NT2/D1 (cell line): Measurements from ENCODE around the gene CELF4.

Experiments used
- DNase-seq: peaks from one replicate; pipeline ENCODE4 v3.0.0-alpha.2; 2011; ENCODE audit warnings: low read depth, low spot score
- H3K27me3 ChIP-seq: 2 replicates; pipeline ENCODE4 v1.6.0; 2011; ENCODE audit warnings: mild to moderate bottlenecking; ENCODE audit not compliant: insufficient read length, insufficient read depth
- H3K36me3 ChIP-seq: 2 replicates; pipeline ENCODE4 v1.6.1; 2011; ENCODE audit warnings: mild to moderate bottlenecking, low read length, mixed read lengths; ENCODE audit not compliant: insufficient read depth, insufficient read length
- H3K4me1 ChIP-seq: 2 replicates; pipeline ENCODE4 v1.5.1; 2011; ENCODE audit not compliant: insufficient read depth, insufficient read length
- H3K4me3 ChIP-seq: 2 replicates; pipeline ENCODE4 v1.5.1; 2011; ENCODE audit warnings: low read depth; ENCODE audit not compliant: insufficient read length
- H3K9ac ChIP-seq: 2 replicates; pipeline ENCODE4 v1.6.0; 2011; ENCODE audit warnings: low read depth; ENCODE audit not compliant: insufficient read length
- H3K9me3 ChIP-seq: 2 replicates; pipeline ENCODE4 v1.5.1; 2011; ENCODE audit warnings: mild to moderate bottlenecking, low read length; ENCODE audit not compliant: insufficient read depth
- SUZ12 ChIP-seq: IDR thresholded peaks from 2 replicates; pipeline ENCODE4 v1.6.1; 2011; ENCODE audit not compliant: insufficient read length, insufficient read depth; ENCODE audit errors: extremely low read depth
- YY1 ChIP-seq: IDR thresholded peaks from 2 replicates; pipeline ENCODE4 v1.6.1; 2011; ENCODE audit not compliant: insufficient read length, insufficient read depth
- ZNF274 ChIP-seq: IDR thresholded peaks from 2 replicates; pipeline ENCODE4 v1.6.1; 2011; ENCODE audit warnings: mild to moderate bottlenecking, low read depth, low read length

Gene CELF4

GRCh38 chr18:37551846-37552245, 13.8 kb downstream of the CELF4 start:
- TF ChIP-seq YY1 (no peak), SUZ12 (no peak), ZNF274 (no peak)
- Histone ChIP-seq H3K9me3 (no peaks in the 10 kb centered on the region), H3K4me1 (peaks cover 10% of the 10 kb centered on the region), H3K27me3 (peaks cover 36% of the 10 kb centered on the region), H3K4me3 (no peak overlapping the region), H3K36me3 (no peaks in the 10 kb centered on the region), H3K9ac (no peak overlapping the region)
- no peak for DNase-seq

GRCh38 chr18:37551249-37551648, 14.3 kb downstream of the CELF4 start:
- H3K9ac ChIP-seq: no peak overlapping the region
- H3K4me1 ChIP-seq: peaks cover 10% of the 10 kb centered on the region
- peaks cover 30% of the 10 kb centered on the region for H3K27me3 ChIP-seq
- H3K4me3 ChIP-seq: no peak overlapping the region
- TF ChIP-seq ZNF274 (no peak), SUZ12 (no peak), YY1 (no peak)
- no peaks in the 10 kb centered on the region for H3K36me3 ChIP-seq
- no peaks in the 10 kb centered on the region for H3K9me3 ChIP-seq
- DNase-seq: no peak

GRCh38 chr18:37550118-37550875, 15.3 kb downstream of the CELF4 start:
- no peak for TF ChIP-seq SUZ12
- TF ChIP-seq YY1: no peak
- no peak for TF ChIP-seq ZNF274
- Histone ChIP-seq H3K9ac (no peak overlapping the region), H3K36me3 (no peaks in the 10 kb centered on the region), H3K27me3 (peaks cover 21% of the 10 kb centered on the region), H3K9me3 (no peaks in the 10 kb centered on the region), H3K4me1 (peaks cover 10% of the 10 kb centered on the region), H3K4me3 (no peak overlapping the region)
- no peak for DNase-seq

- no peaks in the 10 kb centered on the region for H3K36me3 ChIP-seq
- H3K9ac ChIP-seq: no peak overlapping the region
- no peak overlapping the region for H3K4me3 ChIP-seq
- H3K27me3 ChIP-seq: peaks cover 15% of the 10 kb centered on the region
- H3K9me3 ChIP-seq: no peaks in the 10 kb centered on the region
- TF ChIP-seq YY1: no peak
- DNase-seq: no peak
- peaks cover 8% of the 10 kb centered on the region for H3K4me1 ChIP-seq
Observed at GRCh38 chr18:37548679-37549289, 16.8 kb downstream of the CELF4 start.

- H3K9me3 ChIP-seq: no peaks in the 10 kb centered on the region
- no peak for TF ChIP-seq ZNF274
- TF ChIP-seq SUZ12: no peak
- TF ChIP-seq YY1: no peak
- H3K4me1 ChIP-seq: peaks cover 5% of the 10 kb centered on the region
- no peaks in the 10 kb centered on the region for H3K36me3 ChIP-seq
- no peak overlapping the region for H3K4me3 ChIP-seq
- no peak for DNase-seq
- H3K9ac ChIP-seq: no peak overlapping the region
- H3K27me3 ChIP-seq: peaks cover 6% of the 10 kb centered on the region
Observed at GRCh38 chr18:37547196-37547827, 18.3 kb downstream of the CELF4 start.

GRCh38 chr18:37546651-37547050, 18.9 kb downstream of the CELF4 start:
- no peaks in the 10 kb centered on the region for H3K9me3 ChIP-seq
- no peak overlapping the region for H3K4me3 ChIP-seq
- no peak for TF ChIP-seq SUZ12
- TF ChIP-seq ZNF274: no peak
- TF ChIP-seq YY1: no peak
- peaks cover 1% of the 10 kb centered on the region for H3K27me3 ChIP-seq
- DNase-seq: no peak
- peaks cover 3% of the 10 kb centered on the region for H3K4me1 ChIP-seq
- H3K36me3 ChIP-seq: no peaks in the 10 kb centered on the region
- H3K9ac ChIP-seq: no peak overlapping the region

- H3K9ac ChIP-seq: no peak overlapping the region
- no peaks in the 10 kb centered on the region for H3K9me3 ChIP-seq
- no peaks in the 10 kb centered on the region for H3K36me3 ChIP-seq
- TF ChIP-seq SUZ12 (no peak), ZNF274 (no peak), YY1 (no peak)
- H3K4me1 ChIP-seq: peaks cover 3% of the 10 kb centered on the region
- no peak for DNase-seq
- no peaks in the 10 kb centered on the region for H3K27me3 ChIP-seq
- no peak overlapping the region for H3K4me3 ChIP-seq
Observed at GRCh38 chr18:37546272-37546537, 19.4 kb downstream of the CELF4 start.
